Fibroblast of skin of left biceps (primary cell): Measurements from ENCODE around the gene LYPD6.
"Not testable (repeated sequence)": the region's sequence is repeated elsewhere in the genome, so short reads cannot be mapped to it uniquely, and the experiment has no call there.

Source experiments
- DNase-seq, 2 experiments: peaks; one replicate each; pipeline ENCODE4 v3.0.0-alpha.2; 2013; ENCODE audit warnings: low read depth in 2 of 2

LYPD6 gene

GRCh38 chr2:149451417-149452165 lies 121.2 kb downstream of the LYPD6 start:
- no peak for DNase-seq

DNA sequence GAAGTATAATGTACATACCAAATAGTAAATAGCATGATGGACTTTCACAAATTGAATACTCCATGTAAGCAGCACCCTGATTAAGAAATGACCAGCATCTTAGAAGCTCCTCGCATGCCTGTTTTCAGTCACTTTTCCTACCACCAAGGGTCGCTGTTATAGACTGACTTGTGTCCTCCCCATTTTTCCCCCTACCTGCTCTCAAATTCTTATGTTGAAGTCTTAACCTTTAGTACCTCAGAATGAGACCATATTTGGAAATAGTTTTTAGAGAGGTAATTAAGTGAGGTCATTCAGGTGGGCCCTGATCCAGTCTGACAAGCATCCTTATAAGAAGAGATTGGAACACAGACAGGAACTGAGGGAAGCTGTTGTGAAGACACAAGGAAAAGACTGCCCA lies 125.9 kb downstream of the LYPD6 start:
- DNase-seq: no peak

- no peak for DNase-seq
These were observed 128.1 kb downstream of the LYPD6 start for GRCh38 chr2:149458502-149458901.

- no peak for DNase-seq
These were observed 133.1 kb downstream of the LYPD6 start for GRCh38 chr2:149463328-149464002.

- DNase-seq: no peak
These were observed 134.0 kb downstream of the LYPD6 start for GRCh38 chr2:149464396-149464795.

GRCh38 chr2:149465873-149466272 lies 135.5 kb downstream of the LYPD6 start:
- no peak for DNase-seq

DNA sequence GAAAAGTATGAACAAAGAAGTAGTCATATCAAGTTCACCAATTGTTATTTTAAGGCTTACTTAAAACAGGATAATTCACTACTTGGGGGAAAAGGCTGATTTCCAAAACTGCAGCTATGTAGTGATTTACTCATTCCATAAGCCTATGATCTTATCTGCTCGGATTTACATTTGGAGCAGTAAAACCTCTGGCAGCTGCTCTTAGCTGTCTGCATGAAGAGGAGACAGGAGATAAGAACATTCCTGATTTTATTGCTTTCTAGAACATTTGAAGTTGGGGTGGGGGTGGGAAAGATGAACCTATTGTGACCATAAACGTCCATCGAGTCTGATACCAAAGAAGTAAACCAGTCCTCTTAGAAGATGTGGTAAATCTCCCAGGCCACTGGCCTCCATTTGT lies 136.2 kb downstream of the LYPD6 start:
- peak; percentile 47 to 50 for DNase-seq

GRCh38 chr2:149467436-149467835 lies 137.0 kb downstream of the LYPD6 start:
- peak; percentile 55 to 56 for DNase-seq

DNA sequence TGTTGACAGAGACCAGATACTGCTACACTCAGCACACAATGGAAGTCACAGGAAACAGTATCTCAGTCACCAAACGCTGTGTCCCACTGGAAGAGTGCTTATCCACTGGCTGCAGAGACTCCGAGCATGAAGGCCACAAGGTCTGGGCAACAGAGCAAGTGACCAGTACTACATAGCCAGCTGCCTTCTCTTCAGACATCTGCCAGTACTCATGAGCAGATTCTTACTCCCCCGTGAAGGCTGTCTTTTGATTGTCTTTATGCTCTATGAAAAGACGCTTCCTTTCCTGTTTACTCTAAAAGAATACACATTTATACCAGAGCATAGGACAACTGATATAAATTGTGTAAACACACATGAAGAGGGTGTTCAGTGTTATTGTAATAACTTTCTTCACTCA lies 138.2 kb downstream of the LYPD6 start:
- DNase-seq: no peak

DNA sequence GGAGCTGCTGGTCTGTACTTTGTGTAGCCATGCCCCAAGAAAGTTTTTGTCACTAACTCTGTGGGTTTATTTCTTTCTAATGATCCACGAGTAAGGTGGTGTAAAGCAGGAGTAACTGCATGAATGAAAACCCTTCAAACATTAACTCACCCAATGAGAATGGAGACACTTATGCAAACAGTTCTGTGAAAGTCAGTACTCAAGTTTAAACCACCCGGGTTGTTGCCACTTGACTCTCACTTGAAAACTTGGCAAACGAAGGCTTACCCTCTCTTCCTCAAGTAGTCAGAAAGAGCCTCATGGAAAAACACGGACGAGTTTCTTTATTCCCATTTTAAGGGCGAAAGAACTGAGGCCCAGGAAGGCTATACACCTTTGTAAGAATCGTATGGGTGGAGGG lies 139.7 kb downstream of the LYPD6 start:
- DNase-seq: no peak

GRCh38 chr2:149472413-149472812 lies 142.0 kb downstream of the LYPD6 start:
- DNase-seq: no peak

DNA sequence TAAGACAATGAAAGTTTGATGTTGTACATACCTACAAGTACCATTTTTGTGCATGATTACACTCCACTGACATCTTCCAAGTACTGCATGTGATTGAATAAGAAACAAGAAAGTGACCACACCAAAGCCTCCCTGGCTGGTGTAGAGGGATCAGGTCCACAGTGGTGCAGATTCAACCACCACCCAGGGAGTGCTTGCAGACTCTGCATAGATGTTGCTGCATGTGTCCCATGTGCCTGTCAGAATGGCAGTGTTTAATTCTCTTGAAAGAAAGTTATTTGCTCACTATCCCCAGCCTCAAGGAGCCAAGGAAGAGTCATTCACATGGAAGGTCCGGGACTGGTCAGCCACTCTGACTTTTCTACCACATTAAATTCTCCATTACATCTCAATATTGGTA lies 142.7 kb downstream of the LYPD6 start:
- DNase-seq: no peak

DNA sequence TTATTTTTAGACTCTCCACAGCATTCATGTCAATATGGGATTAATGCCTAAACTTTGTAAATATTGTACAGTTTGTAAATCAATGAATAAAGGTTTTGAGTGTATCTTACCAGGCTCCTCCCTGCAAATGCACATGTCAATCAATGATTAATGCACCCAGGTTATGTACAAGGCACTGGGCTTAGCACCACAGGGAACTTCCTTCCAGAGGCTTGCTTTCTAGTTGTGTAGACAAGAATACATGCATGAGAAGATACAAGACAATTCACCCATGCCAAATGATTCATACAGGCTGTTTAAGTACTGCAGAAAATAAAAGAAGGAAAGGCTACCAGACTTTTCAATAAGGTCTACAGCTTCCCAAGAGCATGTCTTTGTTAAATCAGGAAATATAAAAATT lies 143.1 kb downstream of the LYPD6 start:
- no peak for DNase-seq

DNA sequence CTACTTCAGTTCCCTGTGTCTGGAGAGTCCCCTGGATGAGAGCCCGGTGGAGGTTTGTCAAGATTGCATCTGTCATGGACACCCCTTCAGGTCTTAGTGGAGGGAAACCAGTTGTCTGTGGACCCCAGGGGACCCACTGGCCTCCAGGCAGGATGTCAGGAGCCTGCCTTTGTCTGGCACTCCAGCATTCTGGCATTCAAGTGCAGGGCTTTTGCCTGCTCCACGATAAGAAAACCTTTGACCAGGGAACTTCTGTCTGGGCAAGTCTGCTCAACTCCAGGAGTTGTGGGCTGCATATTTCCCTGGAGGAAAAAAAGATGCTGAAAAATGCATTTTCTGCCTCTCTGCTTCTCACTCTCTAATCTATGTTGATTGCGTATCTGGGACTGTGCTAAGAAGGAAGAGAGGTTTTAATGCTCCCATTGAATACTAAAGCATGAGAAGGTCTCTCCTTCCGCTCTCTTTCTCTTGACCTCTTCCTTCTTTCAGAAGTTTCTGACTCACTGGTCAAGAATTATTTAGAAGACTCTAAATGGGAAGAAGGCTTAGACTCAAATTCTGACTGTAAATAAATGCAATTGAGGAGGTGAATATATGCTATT lies 152.7 kb downstream of the LYPD6 start:
- no peak for DNase-seq

- DNase-seq: no peak
These were observed 156.3 kb downstream of the LYPD6 start for GRCh38 chr2:149486664-149487063.

DNA sequence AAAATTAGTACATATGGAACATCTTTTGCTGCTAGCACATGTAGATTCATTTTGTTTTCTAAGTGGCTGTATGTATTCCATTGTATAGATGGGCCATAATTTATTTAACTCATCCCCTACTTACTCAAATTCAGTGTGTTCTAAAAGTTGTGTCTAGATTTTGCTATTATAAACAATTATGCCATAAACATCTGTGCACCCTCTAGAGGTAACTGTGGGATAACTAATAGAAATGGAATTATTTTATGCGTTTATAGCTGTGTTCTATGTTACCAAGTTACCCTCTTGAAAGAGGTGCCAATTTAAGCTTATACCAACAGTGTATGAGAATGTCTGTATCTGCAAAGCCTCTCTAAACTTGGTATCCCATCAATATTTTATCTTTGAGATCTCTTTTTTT lies 156.8 kb downstream of the LYPD6 start:
- no peak for DNase-seq

DNA sequence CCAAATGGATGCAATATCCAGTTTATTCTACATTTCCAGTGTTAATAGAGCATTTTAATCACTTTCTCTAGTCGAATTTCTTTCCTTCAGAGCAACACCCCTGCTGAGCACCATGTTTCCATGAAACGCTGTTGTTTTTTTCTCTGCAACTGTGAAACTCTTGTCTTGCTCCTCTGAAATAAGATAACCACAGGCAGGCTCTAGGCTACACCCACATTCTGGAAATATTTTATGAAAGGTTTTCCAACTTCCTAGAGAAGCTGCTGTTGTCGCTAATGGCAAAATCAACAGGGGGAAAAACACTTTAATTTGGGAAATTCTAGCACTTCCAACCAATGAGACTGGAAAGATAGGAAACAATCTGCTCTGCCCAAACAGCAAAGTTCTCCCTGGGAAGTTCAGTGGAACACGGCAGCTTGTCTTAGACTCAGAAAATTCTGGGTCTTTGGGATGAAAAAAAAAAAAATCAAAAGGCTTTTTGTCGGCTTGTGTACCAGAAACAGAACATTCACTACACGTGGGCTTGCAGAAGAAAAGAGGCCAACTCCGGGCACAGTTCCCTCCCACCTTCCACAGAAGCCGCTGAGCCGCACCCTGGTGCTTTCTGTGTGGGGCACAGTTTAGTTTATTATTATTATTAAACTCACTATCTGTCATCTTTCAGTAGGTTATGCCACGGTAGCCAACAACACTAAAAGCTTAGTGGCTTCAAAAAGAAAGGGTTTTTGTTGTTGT lies 158.5 kb downstream of the LYPD6 start:
- no peak for DNase-seq

DNA sequence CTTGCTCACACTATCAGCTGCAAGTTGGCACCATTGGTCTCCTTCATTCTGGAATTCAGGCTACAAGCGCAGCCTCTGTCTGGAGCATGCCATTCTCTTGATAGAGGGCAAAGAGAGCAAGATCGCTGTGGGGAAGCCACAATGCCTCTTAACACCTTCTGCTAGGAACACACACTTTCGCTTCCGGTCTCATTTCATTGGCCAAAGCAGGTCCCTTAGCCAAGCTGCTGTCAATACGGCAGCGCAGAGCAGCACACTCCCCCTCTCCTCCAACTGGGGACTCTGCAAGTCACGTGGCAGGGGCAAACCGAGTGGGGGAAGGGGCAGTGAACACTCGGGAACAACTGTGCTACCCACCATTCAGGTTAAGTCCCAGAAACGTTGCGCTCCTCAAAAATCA lies 159.1 kb downstream of the LYPD6 start:
- no peak for DNase-seq

- DNase-seq: peak in 1 of 2 experiments; percentile 18
These were observed 159.9 kb downstream of the LYPD6 start for GRCh38 chr2:149490296-149490695.

GRCh38 chr2:149492923-149493322 lies 162.5 kb downstream of the LYPD6 start:
- no peak for DNase-seq

GRCh38 chr2:149499204-149499603 lies 168.8 kb downstream of the LYPD6 start:
- DNase-seq: not testable (repeated sequence)

GRCh38 chr2:149506808-149507207 lies 176.4 kb downstream of the LYPD6 start:
- DNase-seq: not testable (repeated sequence)
